GM15510 (cell line): ENCODE measurements around the gene RPL22L1.

Experiments used
- POLR2A ChIP-seq: IDR thresholded peaks from 3 replicates; pipeline ENCODE4 v1.6.1; 2011; ENCODE audit warnings: borderline replicate concordance; ENCODE audit not compliant: insufficient read length; ENCODE audit errors: extremely low read depth

Gene RPL22L1

GRCh38 chr3:170839518-170840100 is 30.4 kb downstream of the RPL22L1 start:
- TF ChIP-seq POLR2A = no peak

- no peak for TF ChIP-seq POLR2A
Observed at GRCh38 chr3:170836491-170836890, 33.5 kb downstream of the RPL22L1 start.

DNA sequence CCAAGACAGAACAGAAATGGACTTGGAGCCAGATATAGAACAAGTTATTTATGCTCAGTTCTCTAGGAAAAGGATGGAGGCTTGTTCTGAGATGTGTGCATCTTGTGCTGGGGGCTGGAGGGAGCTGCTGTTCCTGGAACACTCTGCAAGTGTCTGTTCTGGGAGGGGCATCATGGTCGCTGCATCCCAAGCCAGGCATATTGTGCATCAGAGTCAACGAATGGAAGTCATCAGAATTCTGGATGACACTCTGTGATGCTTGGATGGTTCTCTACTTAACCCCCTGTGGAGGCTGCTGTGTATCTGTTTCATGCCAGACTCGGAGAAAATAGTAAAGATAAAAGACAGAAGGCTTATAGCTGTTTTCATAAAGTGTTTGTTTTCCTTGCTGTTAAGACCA is 34.7 kb downstream of the RPL22L1 start:
- TF ChIP-seq POLR2A = no peak

DNA sequence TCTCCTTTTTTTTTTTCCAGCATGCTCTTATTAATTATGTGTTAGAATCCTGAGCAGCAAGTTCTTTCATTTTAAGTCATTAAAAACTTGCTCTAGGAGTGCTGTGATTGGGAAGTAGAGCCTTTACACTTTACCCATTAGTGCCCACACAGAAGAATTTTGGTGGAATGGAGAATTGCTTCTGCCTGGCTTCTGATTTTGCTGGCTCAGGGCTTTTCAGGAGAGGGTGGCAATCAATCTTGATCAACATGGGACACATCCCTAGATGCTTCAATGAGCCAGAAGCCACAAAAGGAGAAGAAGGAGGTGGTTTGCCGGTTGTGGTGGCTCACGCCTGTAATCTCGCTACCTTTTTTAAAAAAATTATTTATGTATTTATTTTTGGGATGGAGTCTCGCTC is 39.4 kb downstream of the RPL22L1 start:
- no peak for TF ChIP-seq POLR2A

GRCh38 chr3:170829546-170830272 is 40.3 kb downstream of the RPL22L1 start:
- TF ChIP-seq POLR2A = no peak

DNA sequence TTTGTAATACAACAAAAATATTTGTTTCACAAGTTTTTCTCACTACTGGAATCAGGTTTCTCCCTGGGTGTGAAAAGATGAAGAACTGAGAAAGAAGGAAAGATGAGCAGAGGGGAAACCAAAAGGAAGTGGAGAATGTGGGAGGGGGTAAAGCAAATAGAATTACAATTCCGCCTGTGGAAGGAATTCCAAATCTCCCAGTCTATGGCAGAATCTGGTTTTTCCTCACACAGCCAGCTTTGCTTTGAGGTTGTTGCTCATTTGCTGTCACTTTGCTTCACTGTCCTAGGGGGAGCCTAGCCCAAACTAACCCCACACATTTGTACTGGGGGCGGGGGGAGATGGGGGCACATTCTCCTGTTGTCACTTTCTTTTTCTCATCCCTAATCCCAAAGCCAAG is 43.9 kb downstream of the RPL22L1 start:
- TF ChIP-seq POLR2A = no peak

DNA sequence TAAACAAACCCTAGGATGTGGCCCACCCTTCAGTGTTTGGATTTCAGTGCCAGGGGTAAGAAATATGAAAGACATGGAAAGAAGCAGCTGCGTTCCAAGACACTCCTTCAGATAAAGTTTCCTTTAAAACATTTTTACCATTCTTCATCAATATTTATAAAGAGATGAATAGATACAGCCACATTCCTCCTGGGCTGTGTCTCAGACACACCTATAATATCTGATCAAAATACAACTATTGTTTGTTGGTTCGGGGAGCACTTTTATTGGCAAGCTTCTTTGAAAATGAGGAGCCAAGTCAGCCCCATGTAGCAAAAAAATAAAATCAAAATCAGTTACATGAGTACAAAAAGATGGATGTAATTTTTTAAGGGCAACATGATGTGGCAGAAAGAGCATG is 53.2 kb downstream of the RPL22L1 start:
- no peak for TF ChIP-seq POLR2A

DNA sequence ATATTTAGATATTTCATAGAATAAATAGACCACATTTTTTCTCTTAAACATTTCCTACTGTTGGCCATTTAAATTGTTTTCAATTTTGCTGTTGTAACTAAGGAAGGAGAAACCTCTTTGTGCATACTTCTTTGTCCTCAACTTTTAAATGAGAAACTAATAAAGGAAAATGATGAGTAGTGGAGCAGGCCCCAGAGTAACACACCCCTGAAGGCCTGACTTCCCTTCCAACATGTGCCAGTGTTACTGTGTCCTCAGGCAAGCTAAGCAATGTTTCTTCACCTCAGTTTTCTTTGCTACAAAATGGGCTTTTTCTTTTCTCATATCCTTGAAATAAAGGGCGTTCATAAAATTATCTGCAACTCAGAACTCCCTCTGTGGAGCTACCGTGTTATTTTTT is 53.7 kb downstream of the RPL22L1 start:
- TF ChIP-seq POLR2A = no peak

- TF ChIP-seq POLR2A = no peak
Observed at GRCh38 chr3:170815936-170816335, 54.1 kb downstream of the RPL22L1 start.

DNA sequence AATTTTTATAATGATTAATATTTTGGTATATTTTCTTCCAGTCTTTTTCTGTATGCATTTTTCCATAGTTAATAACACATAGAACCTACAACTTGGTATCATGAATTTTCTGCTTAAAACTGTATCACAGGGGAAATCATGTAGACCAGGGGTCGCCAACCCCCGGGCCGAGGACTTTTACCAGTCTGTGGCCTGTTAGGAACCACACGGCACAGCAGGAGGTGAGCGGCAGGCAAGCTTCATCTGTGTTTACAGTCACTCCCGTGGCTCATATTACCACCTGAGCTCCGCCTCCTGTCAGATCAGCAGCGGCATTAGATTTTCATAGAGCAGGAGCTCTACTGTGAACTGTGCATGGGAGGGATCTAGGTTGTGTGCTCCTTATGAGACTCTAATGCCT is 54.7 kb downstream of the RPL22L1 start:
- TF ChIP-seq POLR2A = no peak
